CD4-positive, alpha-beta T cell (primary cell): ENCODE data around the gene EID3. TPM values are rescaled to one million over a fixed set of nuclear protein-coding genes. Genes with fewer than 3 reads are reported as not detected.

Experiments used
- ATAC-seq: fragments of 200-7000 bp; cut with Tn5 transposase; one replicate; pipeline ENCODE4 v1.10.0; 2022; ENCODE audit warnings: mild to moderate bottlenecking; ENCODE audit not compliant: poor library complexity
- CTCF ChIA-PET: fragments of 350-600 bp; sonication (Branson Sonifier 250); formaldehyde crosslinking; loops from one replicate; lab custom pipeline; 2021; ENCODE audit warnings: antibody characterized with exemption, inconsistent platforms; lab: Charles Lee
- POLR2A ChIA-PET: fragments of 350-600 bp; sonication (Branson Sonifier 250); formaldehyde crosslinking; loops from one replicate; lab custom pipeline; 2021; ENCODE audit warnings: antibody characterized with exemption, inconsistent platforms; lab: Charles Lee
- DNase-seq, 14 experiments: peaks; one replicate each; pipeline ENCODE4 v3.0.0-alpha.2; 2013 to 2020; ENCODE audit warnings: mixed read lengths in 2 of 14
- H3K27ac ChIP-seq, 2 donors: one replicate each; pipeline versions ENCODE4 v1.5.1 to v1.7.0; 2013; ENCODE audit warnings: low read length in 2 of 2, low read depth in 1 of 2, mild to moderate bottlenecking in 1 of 2
- H3K27me3 ChIP-seq, 2 experiments: 1 replicate in 1 of 2; 2 replicates in 1 of 2; pipeline versions ENCODE4 v1.6.1 to v1.7.0; 2013; ENCODE audit warnings: low read length in 2 of 2, control low read depth in 1 of 2, mild to moderate bottlenecking in 1 of 2, moderate library complexity in 1 of 2; ENCODE audit not compliant: insufficient read depth in 2 of 2, control insufficient read depth in 1 of 2
- H3K36me3 ChIP-seq: one replicate; pipeline ENCODE4 v1.6.1; 2013; ENCODE audit warnings: low read length, control low read depth; ENCODE audit not compliant: insufficient read depth
- H3K4me1 ChIP-seq: one replicate; pipeline ENCODE4 v1.6.1; 2013; ENCODE audit warnings: low read length, control low read depth; ENCODE audit not compliant: insufficient read depth
- H3K4me3 ChIP-seq: one replicate; pipeline ENCODE4 v1.5.1; 2013; ENCODE audit warnings: mild to moderate bottlenecking, low read length, moderate library complexity
- H3K9me3 ChIP-seq, 2 experiments: 1 replicate in 1 of 2; 2 replicates in 1 of 2; pipeline versions ENCODE4 v1.6.1 to v1.7.0; 2013; ENCODE audit warnings: low read length in 2 of 2, mild to moderate bottlenecking in 2 of 2, control low read depth in 1 of 2, moderate library complexity in 1 of 2; ENCODE audit not compliant: control insufficient read depth in 1 of 2, insufficient read depth in 1 of 2
- H3K27ac Mint-ChIP-seq: one replicate; pipeline ENCODE4 v1.8.0; 2020; ENCODE audit warnings: mixed read lengths
- H3K27me3 Mint-ChIP-seq: one replicate; pipeline ENCODE4 v1.8.0; 2021; ENCODE audit warnings: mixed read lengths
- H3K36me3 Mint-ChIP-seq: one replicate; pipeline ENCODE4 v1.8.0; 2021; ENCODE audit warnings: low read depth, mixed read lengths
- H3K4me1 Mint-ChIP-seq: one replicate; pipeline ENCODE4 v1.8.0; 2021; ENCODE audit warnings: low read depth, mixed read lengths
- H3K4me3 Mint-ChIP-seq: one replicate; pipeline ENCODE4 v1.8.0; 2020; ENCODE audit warnings: mild to moderate bottlenecking, mixed read lengths
- H3K9me3 Mint-ChIP-seq: one replicate; pipeline ENCODE4 v1.8.0; 2020; ENCODE audit warnings: mixed read lengths
- intact Hi-C, 2 experiments: fragments of 100-400 bp; cut with DNase I in 1 of 2; cut with micrococcal nuclease in 1 of 2; formaldehyde crosslinking; loops; one replicate each; pipeline versions ENCODE4 v1.15.1 to v1.9.0; 2023 to 2025; cut with DNase I, micrococcal nuclease
- total RNA-seq, 174 experiments: library from RNA in 2 of 174; stranded (reverse) in 2 of 174; gene quantifications; one replicate each; pipeline ENCODE4 v1.2.3 and lab custom pipeline; 2021 to 2026
- TF ChIP-seq, protein P1 (sequence below): fragments of 200-600 bp; IDR thresholded peaks from one replicate; pipeline ENCODE4 v1.8.0; 2022; ENCODE audit warnings: antibody characterized with exemption, mild to moderate bottlenecking

Gene EID3
- total RNA-seq, 2 experiments from 2014 or later: 13.5 to 14.3 TPM

DNA sequence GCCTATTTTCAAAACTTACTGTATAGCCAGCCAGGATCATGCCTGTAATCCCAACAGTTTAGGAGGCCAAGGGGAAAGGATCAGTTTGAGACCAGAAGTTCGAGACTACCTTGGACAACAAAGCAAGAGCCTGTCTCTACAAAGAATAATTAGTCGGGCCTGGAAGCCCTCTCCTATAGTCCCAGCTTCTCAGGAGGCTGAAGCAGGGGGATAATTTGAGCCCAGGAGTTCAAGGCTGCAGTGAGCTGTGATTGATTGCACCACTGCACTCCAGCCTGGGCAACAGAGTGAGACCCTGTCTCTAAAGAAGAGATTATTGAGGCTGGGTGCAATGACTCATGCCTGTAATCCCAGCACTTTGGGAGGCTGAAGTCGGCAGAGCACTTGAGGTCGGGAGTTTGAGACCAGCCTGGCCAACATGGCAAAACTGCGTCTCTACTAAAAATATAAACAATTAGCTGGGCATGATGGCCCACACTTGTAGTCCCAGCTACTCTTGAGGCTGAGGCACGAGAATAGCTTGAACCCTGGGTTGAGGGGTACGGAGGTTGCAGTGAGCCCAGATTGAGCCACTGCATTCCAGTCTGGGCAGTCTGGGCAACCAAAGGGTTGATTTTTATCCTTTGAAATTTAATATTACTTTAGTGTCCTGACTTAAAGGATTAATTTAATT, 14.1 kb downstream of the EID3 start:
- ATAC-seq (no peak), DNase-seq (no peak)
- H3K4me3 Mint-ChIP-seq: no peak overlapping the region
- Histone ChIP-seq H3K27ac (no peak overlapping the region), H3K4me1 (no peaks in the 10 kb centered on the region), H3K36me3 (peaks cover 84% of the 10 kb centered on the region), H3K9me3 (no peaks in the 10 kb centered on the region), H3K27me3 (no peaks in the 10 kb centered on the region), H3K4me3 (no peak overlapping the region)
- H3K27me3 Mint-ChIP-seq: no peaks in the 10 kb centered on the region
- no peak overlapping the region for H3K27ac Mint-ChIP-seq
- CTCF ChIA-PET: interaction anchor here (0.8 kb wide), 1 partner anchor 14 kb away, joined by 4 read pairs; the partner anchor contains the start of gene EID3
- H3K4me1 Mint-ChIP-seq: no peaks in the 10 kb centered on the region
- POLR2A ChIA-PET: interaction anchor here (1.1 kb wide), 1 partner anchor 14 kb away, joined by 3 read pairs; the partner anchor contains the start of gene EID3
- H3K36me3 Mint-ChIP-seq: peaks cover 88% of the 10 kb centered on the region
- intact Hi-C loops: no loop called here
- H3K9me3 Mint-ChIP-seq: no peaks in the 10 kb centered on the region
- TF ChIP-seq, protein P1, sequence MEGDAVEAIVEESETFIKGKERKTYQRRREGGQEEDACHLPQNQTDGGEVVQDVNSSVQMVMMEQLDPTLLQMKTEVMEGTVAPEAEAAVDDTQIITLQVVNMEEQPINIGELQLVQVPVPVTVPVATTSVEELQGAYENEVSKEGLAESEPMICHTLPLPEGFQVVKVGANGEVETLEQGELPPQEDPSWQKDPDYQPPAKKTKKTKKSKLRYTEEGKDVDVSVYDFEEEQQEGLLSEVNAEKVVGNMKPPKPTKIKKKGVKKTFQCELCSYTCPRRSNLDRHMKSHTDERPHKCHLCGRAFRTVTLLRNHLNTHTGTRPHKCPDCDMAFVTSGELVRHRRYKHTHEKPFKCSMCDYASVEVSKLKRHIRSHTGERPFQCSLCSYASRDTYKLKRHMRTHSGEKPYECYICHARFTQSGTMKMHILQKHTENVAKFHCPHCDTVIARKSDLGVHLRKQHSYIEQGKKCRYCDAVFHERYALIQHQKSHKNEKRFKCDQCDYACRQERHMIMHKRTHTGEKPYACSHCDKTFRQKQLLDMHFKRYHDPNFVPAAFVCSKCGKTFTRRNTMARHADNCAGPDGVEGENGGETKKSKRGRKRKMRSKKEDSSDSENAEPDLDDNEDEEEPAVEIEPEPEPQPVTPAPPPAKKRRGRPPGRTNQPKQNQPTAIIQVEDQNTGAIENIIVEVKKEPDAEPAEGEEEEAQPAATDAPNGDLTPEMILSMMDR: no peak

DNA sequence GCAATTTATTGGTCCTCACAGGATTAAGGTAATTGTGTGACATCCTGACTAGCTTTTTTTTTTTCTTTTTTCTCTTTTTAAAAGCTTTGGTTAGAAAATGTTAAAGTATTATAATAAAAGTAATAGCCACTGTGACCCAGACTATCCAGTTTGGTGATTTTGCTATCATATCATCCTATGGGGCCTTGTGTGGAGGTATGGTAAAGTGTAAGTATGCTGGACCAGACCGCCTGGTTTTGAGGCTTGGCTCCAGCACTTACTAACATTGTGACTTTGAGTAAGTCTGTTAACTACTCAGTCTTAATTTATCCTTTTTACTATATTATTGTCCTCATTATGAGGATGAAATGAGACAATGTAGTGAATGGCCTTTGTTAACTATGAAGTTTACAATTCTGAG, 15.5 kb downstream of the EID3 start:
- TF ChIP-seq, protein P1: no peak
- Mint-ChIP-seq H3K27me3 (no peaks in the 10 kb centered on the region), H3K9me3 (no peaks in the 10 kb centered on the region), H3K4me1 (no peaks in the 10 kb centered on the region), H3K36me3 (peaks cover 79% of the 10 kb centered on the region), H3K4me3 (no peak overlapping the region), H3K27ac (no peak overlapping the region)
- Histone ChIP-seq H3K36me3 (peaks cover 73% of the 10 kb centered on the region), H3K4me1 (no peaks in the 10 kb centered on the region), H3K4me3 (no peak overlapping the region), H3K9me3 (no peaks in the 10 kb centered on the region), H3K27me3 (no peaks in the 10 kb centered on the region), H3K27ac (no peak overlapping the region)
- ChIA-PET CTCF (no interaction called here), POLR2A (no interaction called here)
- ATAC-seq (no peak), DNase-seq (no peak)
- intact Hi-C loops: no loop called here

DNA sequence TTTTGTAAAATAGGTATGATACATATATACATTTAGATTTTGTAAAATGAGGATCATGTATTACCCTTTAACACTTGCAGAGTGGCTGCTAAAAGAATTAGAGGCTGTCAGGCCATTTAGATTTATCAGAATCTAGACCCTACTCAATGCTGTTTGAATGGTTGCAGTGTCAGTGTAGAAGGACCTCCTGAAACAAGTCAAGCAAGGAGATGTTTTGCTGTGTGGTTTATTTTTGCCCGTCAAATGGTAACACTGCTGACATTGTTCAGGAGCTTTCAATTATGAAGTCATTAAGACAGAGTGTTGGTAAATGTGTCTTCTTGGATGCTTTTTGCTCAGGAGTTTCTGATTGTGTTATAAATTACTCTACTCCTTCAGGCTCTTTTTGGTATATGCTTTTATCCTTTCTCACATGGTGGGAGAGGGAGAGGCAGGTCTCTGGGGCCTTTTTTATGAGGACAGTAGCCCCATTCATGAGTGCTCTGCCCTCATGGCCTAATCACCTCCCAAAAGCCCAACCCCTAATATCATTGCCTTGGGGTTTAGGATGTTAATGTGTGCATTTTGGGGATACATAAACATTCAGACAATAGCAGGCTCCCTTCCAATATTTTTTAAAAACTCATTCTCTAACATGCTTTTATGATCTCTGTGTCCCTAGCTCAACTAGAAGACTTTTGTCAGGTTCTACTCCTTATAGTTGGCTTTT, 16.5 kb downstream of the EID3 start:
- ChIA-PET CTCF (interaction anchor here (1.3 kb wide), 1 partner anchor 33 kb away, joined by 3 read pairs; no protein-coding TSS in a partner anchor), POLR2A (no interaction called here)
- H3K4me1 ChIP-seq: no peaks in the 10 kb centered on the region
- no peaks in the 10 kb centered on the region for H3K4me1 Mint-ChIP-seq
- H3K9me3 Mint-ChIP-seq: no peaks in the 10 kb centered on the region
- DNase-seq (no peak), ATAC-seq (no peak)
- H3K27me3 ChIP-seq: no peaks in the 10 kb centered on the region
- no peak overlapping the region for H3K4me3 ChIP-seq
- TF ChIP-seq, protein P1: no peak
- H3K36me3 ChIP-seq: peaks cover 72% of the 10 kb centered on the region
- H3K36me3 Mint-ChIP-seq: peaks cover 79% of the 10 kb centered on the region
- no peak overlapping the region for H3K4me3 Mint-ChIP-seq
- H3K9me3 ChIP-seq: no peaks in the 10 kb centered on the region
- H3K27me3 Mint-ChIP-seq: no peaks in the 10 kb centered on the region
- intact Hi-C loops: no loop called here
- no peak overlapping the region for H3K27ac ChIP-seq
- no peak overlapping the region for H3K27ac Mint-ChIP-seq
